Measurements from ENCODE around the gene PIP5K1B. TPM values are rescaled to one million over a fixed set of nuclear protein-coding genes. Genes with fewer than 3 reads are reported as not detected.

PIP5K1B gene
- total RNA-seq, 2 donors from 2014 or later, result 18.4 to 44.8 TPM

- Histone ChIP-seq H3K4me1 (peaks cover 0 to 43% of the 10 kb centered on the region in 2 donors), H3K27ac (peak overlapping the region; percentile 73 to 88), H3K4me3 (no peak overlapping the region)
Observed at GRCh38 chr9:68978066-68978465, 273.0 kb downstream of the PIP5K1B start.

GRCh38 chr9:68978501-68978900 lies 273.5 kb downstream of the PIP5K1B start:
- TF ChIP-seq CTCF (IDR thresholded peaks at IDR 0.05), result no peak
- H3K9me3 ChIP-seq, result no peaks in the 10 kb centered on the region
- peak overlapping the region; percentile 73 to 88 for H3K27ac ChIP-seq
- no peaks in the 10 kb centered on the region for H3K36me3 ChIP-seq
- no peak for DNase-seq (ENCODE audit: low spot score)
- H3K4me3 ChIP-seq, result no peak overlapping the region
- no peaks in the 10 kb centered on the region for H3K27me3 ChIP-seq
- peaks cover 0 to 44% of the 10 kb centered on the region in 2 donors for H3K4me1 ChIP-seq

More at GRCh38 chr9:68978066-68978465, 273.0 kb downstream of the PIP5K1B start:
- no peaks in the 10 kb centered on the region for H3K36me3 ChIP-seq
- no peak for DNase-seq (ENCODE audit: low spot score)
- no peaks in the 10 kb centered on the region for H3K27me3 ChIP-seq
- no peaks in the 10 kb centered on the region for H3K9me3 ChIP-seq
- no peak for TF ChIP-seq CTCF (IDR thresholded peaks at IDR 0.05)

GRCh38 chr9:68979538-68980314 lies 274.7 kb downstream of the PIP5K1B start:
- no peak overlapping the region for H3K4me3 ChIP-seq
- peak overlapping the region; percentile 73 to 88 for H3K27ac ChIP-seq
- H3K36me3 ChIP-seq, result no peaks in the 10 kb centered on the region
- no peaks in the 10 kb centered on the region for H3K27me3 ChIP-seq
- TF ChIP-seq CTCF (IDR thresholded peaks at IDR 0.05), result no peak
- H3K9me3 ChIP-seq, result no peaks in the 10 kb centered on the region
- no peak for DNase-seq (ENCODE audit: low spot score)
- H3K4me1 ChIP-seq, result peaks cover 0 to 53% of the 10 kb centered on the region in 2 donors

GRCh38 chr9:68980341-68980914 lies 275.4 kb downstream of the PIP5K1B start:
- Histone ChIP-seq H3K27ac (peak overlapping the region; percentile 73 to 88), H3K4me3 (no peak overlapping the region), H3K4me1 (peaks cover 0 to 53% of the 10 kb centered on the region in 2 donors), H3K27me3 (no peaks in the 10 kb centered on the region), H3K9me3 (no peaks in the 10 kb centered on the region), H3K36me3 (no peaks in the 10 kb centered on the region)
- DNase-seq (ENCODE audit: low spot score), result no peak
- no peak for TF ChIP-seq CTCF (IDR thresholded peaks at IDR 0.05)

GRCh38 chr9:68981789-68982188 lies 276.7 kb downstream of the PIP5K1B start:
- Histone ChIP-seq H3K27me3 (no peaks in the 10 kb centered on the region), H3K4me3 (no peak overlapping the region), H3K4me1 (peaks cover 0 to 53% of the 10 kb centered on the region in 2 donors), H3K36me3 (no peaks in the 10 kb centered on the region), H3K27ac (peak overlapping the region; percentile 73 to 88), H3K9me3 (no peaks in the 10 kb centered on the region)
- no peak for TF ChIP-seq CTCF (IDR thresholded peaks at IDR 0.05)
- no peak for DNase-seq (ENCODE audit: low spot score)
